HG02884 (cell line): ENCODE results near the gene PKN3.
A peak's percentile ranks its signal among the peaks of the same experiment; 100 is the strongest.

Experiments
- ATAC-seq: cut with Tn5 transposase; IDR thresholded peaks from one replicate; pipeline ENCODE4 v1.9.1; 2021; ENCODE audit warnings: mild to moderate bottlenecking, moderate library complexity; ENCODE audit not compliant: unreplicated experiment

The PKN3 gene

DNA sequence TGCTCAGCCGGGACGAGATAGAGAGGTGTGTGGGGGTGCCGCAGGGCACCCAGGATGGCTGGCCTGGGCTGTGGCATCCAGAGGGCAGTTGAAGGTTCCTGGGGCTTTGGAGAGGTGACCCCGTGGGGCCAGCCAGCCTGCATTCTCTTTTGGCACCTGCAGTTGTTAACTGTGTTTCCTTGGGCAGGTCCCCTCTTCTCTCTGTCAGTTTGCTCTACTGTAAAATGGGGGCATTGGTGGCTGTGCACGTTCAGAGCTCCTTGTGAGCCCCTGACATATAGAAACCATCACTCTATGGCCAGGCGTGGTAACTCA, 13.1 kb downstream of the PKN3 start:
- no peak for ATAC-seq

DNA sequence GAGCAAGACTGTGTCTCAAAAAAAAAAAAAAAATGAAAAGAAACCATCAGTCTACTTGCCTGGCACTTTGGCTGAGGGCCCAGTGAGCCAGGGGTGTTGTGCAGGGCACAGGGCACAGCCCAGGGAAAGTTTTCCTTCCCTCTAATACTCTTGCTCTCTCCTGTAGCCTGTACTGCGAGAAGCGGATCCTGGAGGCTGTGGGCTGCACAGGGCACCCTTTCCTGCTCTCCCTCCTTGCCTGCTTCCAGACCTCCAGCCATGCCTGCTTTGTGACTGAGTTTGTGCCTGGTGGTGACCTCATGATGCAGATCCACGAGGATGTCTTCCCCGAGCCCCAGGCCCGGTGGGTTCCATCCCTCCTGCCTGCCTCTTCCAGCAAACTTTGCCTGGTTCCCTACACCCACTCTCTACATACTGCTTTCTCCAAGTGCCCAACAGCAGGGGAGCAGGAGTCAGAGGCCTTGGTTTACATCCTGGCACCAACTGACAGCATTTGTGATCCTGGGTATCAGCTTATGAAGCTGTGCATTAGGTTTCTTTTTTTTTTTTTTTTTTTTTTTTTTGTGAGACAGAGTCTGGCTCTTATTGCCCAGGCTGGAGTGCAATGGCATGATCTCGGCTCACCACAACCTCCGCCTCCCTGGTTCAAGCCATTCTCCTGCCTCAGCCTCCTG, 14.4 kb downstream of the PKN3 start:
- ATAC-seq: no peak

DNA sequence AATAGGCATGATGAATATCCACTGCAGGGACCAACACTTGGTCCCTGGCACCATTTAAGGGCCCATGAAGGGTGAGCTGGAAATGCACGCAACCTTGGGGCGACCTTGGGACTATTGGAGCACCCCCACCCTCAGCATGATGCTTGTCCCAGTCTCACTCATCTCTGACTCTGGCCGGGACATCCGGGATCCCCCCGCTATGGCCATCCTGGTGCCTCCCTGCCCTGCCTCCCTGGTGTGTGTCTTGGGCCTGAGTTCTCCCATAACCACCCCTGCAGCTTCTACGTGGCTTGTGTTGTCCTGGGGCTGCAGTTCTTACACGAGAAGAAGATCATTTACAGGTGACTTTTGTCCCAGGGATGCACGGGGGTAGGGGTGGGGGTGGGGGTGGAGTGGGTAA, 15.7 kb downstream of the PKN3 start:
- ATAC-seq: no peak

DNA sequence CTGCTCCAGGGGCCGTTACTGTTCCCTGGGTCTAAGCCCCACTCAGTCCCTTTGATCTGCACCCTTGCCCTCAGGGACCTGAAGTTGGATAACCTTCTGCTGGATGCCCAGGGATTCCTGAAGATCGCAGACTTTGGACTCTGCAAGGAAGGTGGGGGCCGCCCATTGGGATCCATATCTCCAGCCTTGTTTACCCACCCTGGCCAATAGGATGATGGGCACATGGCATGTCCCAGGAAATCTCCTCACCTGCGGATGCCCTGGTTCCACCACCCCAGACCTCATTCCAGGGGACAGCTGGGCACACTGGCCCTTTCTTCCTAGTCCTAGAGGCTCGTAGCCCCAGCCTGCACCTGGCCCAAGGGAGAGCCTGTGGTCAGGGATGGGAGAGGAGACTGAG, 16.2 kb downstream of the PKN3 start:
- no peak for ATAC-seq

DNA sequence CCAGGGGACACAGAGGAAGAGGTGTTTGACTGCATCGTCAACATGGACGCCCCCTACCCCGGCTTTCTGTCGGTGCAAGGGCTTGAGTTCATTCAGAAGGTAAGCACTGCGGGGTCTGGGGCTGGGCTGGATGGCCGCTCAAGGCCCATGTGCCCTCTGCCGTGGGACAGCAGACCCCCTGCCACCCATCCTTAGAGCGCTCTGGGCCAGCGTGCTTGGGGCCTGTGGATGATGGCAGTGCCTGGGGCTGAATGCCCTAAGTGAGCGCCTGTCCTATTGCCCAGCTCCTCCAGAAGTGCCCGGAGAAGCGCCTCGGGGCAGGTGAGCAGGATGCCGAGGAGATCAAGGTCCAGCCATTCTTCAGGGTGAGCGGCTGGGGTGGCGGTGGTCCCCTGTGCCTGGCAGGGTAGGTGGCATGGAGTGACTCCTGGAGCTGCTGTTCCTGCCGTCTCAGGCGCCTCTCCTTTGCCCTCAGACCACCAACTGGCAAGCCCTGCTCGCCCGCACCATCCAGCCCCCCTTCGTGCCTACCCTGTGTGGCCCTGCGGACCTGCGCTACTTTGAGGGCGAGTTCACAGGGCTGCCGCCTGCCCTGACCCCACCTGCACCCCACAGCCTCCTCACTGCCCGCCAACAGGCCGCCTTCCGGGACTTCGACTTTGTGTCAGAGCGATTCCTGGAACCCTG, 17.8 kb downstream of the PKN3 start:
- no peak for ATAC-seq

DNA sequence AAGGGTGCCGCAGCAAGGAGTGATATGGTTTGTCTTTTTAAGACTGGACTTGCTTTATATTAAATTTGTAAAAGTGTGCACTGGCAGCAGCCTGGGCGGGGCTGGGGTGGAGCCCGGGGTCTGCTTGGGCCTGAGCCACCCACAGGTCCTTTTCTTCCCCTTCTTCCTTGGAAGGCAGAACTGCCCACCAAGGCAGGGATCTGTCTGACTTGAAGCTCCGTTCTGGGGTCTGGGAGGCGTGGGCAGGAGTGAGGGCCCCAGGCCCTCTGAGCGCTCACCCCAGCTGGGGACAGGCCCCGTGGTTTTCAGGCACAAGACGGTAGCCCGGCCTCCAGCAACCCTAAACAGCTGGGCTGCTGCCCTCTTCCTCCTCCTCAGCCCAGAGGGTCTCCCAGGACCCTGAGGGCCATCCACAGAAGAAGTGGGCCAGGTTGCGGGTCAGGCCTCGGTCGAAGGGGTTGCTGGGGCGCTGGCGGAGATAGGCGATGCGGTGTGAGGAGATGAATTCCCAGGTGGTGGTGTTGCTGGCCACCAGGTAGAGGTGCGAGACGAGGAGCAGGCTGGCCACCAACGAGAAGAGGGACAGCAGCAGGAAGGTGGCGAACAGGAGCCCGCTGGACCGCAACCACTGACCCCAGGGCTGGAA, 18.7 kb downstream of the PKN3 start:
- ATAC-seq: no peak

DNA sequence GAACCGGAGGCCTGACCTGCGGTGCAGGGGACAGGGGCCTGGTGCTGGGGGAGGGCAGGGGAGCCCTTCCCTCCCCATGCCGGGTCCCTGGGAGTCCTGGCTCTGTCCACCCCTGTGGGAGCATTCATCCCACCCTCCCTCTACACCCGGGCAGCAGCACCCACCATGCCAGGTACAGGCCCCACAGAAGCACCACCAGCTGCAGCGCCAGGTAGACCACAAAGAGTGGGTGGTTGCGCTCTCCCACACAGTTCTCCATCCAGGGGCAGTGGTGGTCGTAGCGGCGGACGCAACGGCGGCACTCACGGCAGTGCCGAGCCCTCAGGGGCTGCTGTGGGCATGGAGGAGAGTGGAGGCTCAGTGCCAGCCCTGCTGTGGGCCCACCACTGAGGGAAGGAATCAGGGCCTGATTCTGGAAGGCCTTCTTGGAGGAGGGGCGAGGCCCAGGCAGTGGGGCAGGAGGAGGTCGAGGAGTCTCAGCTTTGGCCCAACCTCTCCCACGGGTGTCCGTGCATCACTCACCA, 19.2 kb downstream of the PKN3 start:
- no peak for ATAC-seq

DNA sequence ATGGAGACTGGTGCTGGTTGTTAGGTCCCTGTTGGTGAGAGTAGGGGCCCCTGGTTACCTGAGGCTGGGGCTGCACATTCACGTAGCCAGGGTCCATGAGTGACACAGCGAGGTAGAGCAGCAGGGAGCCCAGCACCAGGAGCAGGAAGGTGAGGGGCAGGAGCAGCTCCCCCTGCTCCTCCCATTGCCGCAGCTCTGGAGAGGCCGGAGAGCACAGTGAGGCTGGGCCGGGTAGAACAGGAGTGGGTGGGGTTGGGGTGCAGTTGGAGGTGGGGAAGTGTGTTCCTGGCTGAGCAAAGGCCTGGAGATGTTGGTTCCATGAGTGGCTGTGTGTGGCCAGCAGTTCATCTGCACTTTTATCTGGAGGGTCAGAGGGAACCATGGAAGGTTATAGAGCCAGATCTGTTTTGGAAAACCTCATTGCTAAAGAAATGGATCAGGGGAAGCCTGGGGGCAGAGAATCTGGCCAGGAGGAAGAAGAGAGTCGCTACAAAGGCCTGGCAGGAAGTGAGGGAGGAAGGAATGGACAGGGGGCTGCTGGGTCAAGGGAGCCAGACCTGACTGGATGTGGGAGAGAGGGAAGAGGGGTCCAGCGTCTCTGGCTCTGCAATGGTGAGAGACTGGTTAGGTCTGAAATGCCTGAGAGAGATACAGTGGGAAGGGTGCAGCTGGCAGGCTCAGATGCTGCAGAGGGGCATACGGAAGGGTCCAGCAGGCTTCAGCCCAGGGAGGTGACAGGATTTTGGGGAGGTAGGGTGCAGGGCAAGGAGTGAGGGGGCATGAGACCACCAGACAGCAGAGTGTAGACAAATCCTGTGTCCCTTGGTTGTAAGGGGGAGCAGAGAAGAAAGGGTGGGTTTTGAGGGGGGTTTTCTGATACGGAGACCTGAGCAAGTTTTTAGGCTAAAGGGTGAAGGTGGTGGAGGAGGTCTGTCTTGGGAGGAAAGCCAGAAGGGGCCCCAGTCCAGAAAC, 20.4 kb downstream of the PKN3 start:
- no peak for ATAC-seq

DNA sequence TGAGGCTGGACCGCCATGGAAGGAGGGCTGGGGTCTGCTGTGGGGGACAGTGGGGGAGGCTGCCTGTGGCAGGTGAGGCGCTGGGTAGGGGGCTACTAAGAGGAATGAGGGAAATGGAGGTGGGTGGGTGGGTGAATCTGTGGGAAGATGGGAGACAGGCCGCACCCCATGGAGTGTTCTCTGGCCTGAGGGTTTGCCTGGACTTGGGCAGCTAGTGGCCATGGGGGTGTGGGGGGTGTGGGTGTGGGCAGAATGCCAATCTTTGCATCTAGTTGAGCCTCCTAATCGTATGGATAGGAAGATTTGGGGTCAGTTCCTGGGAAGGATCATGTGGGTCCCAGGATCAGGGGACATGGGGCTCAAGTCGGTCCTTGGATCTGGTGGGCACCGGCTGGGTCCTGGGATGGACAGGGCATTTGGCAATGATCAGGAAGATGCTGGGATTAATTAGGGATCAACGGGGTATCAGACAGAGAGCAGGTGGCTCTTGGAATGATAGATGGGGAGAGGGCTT, 21.1 kb downstream of the PKN3 start:
- ATAC-seq: no peak

DNA sequence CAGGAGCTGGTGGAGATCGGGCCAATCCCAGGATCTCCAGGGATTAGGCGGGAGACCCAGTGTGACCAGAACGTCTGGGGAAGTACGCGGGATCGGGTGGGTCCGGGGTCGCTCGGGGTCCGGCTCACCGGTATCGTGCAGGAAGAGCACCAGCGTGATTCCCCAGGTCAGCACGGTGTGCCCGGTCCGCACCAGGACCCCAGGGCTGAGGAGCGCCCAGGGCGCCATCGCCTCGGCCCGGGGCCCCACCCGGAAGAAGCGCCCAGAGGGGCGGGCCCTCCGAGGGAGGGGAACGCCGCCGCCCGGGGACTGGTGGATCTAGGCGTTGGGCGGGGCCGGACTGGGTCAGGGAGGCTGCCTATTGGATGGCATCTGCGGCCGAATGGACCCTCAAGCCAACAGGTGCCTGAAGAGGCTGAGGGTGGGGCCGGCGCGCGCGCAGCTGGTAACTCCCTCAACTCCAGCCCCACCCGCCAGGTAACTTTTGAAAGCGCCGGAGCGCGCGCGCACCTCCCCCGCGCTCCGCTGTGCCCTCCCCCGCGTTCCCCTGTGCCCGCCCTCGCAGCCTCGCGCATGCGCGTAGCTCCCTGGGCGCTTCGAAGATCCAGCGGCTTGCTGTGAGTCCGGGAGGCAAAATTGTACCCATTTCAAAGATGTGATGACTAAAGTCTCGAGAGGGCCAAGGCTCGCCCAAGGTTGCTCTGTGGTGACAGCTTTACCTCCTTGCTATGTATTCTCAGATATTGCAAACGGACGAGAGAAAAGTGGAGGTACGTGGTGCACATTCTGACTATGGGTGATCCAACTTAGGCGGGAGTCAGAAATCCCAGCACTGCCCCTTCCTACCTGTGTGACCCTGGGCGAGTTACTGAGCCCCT, 21.8 kb downstream of the PKN3 start, which contains the start of gene ZDHHC12:
TSS of gene ZDHHC12 (minus strand) at position 262 of the 878 bp plus-strand sequence. CDS start at position 228, 34 bp downstream.
- peak; percentile 90 for ATAC-seq

DNA sequence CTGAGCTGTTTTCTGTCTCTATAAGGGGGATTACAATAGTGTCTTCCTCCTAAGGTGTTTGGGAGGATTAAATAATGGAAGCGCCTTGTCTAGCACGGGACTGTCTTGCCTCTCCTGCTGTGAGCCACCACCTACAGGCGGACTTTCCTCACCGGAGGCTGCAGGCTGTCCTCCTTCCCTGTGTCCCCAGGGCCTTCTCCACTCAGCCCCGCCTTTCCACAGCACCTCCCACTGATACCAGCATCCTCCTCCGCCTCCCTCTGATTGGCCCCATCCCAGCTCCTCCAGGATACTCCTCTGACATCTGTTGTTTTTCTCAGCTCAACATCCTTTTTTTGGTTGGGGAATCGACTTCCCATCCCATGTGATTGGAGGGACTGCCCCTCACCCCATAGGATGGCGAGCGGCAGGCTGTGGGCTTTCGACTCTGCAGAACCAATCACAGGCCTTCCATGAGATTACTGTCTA, 22.5 kb downstream of the PKN3 start:
- peak; percentile 3 for ATAC-seq

DNA sequence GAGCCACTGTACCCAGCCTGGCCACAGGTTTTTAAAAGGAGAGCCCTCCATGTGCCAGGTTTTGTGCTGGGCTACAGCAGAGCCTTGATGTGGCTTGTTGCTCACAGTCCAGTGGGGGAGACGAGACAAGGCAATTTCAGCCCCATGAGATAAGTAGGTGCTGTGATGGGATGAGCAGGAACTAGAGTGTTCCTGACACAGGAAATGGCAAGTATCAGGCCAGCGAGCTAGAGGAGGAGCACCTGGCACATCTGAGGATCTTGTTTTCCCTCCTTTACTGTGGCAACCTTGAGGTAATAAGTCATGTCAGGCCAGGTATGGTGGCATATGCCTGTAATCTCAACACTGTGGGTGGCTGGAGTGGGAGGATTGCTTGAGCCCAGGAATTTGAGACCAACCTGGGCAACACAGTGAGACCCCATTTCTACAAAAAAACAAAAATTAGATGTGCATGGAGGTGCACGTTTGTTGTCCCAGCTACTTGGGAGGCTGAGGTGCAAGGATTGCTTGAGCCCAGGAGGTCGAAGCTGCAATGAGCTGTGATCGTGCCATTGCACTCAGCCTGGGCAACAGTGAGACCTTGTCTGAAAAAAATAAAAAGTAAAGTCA, 25.4 kb downstream of the PKN3 start:
- ATAC-seq: no peak

DNA sequence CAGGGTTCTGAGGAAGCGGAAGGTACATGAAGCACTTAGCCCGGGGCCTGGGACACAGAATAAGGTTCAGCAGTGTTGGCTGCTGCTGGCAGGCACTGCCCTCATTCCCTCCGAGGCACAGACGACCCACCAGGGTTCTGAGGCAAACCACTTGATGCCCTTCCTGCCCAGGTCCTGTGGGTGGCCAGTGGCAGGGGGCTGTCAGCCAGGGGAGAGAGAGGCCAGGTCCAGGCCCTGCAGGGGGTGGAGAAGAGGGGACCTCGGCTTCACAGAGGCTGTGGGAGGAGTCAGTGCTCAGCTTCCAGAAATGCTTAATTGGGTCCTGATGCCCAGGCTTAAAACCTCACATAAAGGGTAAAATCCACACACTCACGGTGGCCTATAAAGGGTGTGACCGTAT, 26.0 kb downstream of the PKN3 start:
- ATAC-seq: no peak

DNA sequence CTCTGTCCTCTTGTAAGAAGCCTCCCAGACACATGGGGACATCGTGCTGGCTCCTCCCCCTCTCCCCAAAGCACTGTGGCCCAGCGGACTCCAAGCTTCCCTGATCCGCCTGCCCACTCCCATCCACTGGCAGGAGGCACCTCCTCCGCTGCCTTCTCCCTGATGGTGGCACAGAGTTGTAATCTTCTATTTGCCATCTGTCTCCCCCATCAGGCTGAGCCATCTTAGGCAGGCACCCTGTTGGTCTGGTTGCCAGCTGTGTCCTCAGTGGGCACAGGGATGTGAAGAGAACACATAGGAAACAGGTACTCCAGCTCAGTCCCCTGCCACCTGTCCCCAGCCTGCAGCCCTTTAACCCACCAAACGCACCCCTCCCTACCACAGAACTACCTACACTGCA, 27.0 kb downstream of the PKN3 start:
- no peak for ATAC-seq

DNA sequence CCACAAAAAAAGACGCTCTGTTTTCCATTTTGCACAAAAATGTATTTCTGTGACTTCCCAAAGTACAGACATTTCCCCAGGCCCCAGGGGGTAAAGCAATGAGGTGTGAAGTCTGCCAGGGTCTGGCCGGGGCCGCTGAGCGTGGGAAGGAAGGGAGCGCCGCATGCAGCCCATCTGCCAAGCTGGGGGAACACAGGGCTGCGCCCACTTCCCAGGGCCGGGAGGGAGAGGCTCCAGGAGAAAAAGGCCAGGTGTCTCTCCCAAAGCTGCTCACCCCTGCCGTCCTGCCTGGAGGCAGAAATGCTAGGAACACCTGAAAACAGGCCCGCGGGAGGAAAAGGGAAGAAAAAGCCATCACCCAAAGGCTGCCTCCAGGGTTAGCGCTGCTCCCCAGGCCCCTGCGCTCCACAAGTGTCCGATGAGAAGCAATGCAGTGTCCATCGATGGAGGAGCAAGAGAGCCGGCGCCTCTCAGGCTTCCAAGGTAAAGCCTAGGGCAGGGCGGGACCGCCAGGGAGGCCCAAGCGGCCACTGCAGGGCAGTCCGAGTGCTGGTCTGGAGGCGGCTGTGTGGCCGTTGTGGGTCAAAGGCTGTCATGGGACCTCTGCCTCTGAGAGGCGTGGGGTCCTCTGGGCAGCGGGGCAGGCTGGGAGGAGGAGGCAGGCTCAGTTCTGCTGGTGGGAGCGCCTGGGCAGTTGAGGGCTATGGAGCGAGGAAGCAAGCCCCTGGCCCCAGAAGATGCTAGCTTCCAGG, 27.6 kb downstream of the PKN3 start:
- no peak for ATAC-seq

DNA sequence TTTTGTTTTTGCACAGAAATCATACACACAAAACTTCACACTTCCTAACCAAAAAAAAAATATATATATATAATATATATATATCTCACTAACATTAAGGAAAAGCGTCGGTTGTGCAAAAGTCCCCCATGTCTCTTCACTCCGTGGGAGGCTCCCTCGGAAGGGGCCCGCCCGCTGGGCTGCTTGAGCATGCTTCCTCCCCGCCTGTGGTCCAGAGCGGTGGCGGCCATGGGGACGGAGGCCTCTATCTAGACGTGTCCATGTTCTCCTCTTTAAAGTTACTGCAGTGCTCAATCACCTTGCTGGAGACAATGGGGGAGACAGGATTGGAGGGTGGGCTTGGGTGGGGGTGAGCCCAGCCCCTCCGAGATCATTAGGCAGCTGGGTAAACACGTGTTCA, 28.8 kb downstream of the PKN3 start:
- no peak for ATAC-seq

DNA sequence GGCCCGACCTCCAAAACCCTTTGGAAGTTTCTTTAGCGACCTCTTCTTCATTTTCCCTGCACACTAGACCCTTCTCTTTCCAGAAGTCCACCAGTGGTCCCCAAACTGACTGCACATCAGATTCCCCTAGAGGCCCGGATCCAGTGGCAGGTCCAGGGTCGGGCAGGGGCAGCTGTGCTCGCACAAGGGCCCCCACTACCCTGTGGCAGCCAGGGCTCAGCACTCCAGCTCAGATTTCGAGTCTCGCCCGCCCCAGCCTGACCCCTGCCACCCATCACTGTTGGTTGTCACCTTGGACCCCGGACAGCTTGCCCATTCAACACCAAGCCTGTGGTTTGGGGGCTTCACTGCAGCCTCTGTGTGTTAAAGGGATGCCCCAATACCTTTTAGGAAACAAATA, 29.4 kb downstream of the PKN3 start:
- ATAC-seq: no peak

DNA sequence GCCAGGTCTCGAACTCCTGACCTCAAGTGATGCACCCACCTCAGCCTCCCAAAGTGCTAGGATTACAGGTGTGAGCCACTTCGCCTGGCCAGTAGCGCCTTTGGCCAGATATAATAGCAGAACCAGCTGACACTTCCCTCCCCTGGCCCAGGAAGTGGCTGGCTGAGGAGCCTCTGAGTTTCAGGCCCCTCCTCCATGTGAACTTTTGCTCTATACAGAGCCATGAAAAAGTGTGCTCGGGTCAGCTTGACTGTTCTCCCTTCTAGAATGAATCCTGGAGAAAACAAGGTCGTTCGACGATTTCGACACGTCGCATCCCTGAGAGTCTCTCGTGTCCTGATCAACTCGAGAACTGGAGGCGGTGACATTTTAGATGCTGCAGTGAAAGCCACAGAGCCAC, 30.3 kb downstream of the PKN3 start:
- ATAC-seq: no peak

DNA sequence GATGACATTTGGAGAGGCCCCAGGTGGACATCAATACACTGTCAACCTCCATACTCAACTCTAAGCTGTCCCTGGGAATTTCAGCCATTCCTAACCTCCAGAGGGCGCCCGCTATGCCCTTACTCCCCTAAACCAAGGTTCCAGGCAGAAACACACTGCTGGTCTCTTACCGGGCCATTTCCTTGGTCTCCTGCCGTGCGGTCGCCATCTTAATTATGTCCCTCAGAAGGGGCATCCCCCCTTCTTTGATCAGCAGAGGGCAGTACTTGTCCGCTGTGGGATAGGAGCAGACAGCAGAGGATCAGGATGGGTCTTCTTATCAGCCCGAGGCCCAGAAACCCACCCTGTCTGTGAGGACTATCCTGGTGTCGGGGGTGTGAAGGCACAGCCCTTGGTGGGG, 31.0 kb downstream of the PKN3 start:
- no peak for ATAC-seq
